GM12878 (cell line): Measurements from ENCODE around the gene ZNF644. TPM values are rescaled to one million over a fixed set of nuclear protein-coding genes. Genes with fewer than 3 reads are reported as not detected.

Source experiments
- ATAC-seq: fragments of 200-7000 bp; cut with Tn5 transposase; 3 replicates; pipeline ENCODE4 v1.9.1; 2020; ENCODE audit warnings: mild to moderate bottlenecking, moderate library complexity
- BruUV-seq: library from RNA; stranded (reverse); fragments of 400-500 nt; replicated peaks from 2 replicates; lab custom pipeline; 2021; lab: Mats Ljungman, UMichigan
- CTCF ChIA-PET: fragments of 300-600 bp; sonication (Branson Sonifier 250); formaldehyde crosslinking; extraction: SDS; loops from one replicate; lab custom pipeline; 2021; ENCODE audit warnings: inconsistent platforms; lab: Yijun Ruan, JAX
- POLR2A ChIA-PET: fragments of 350-600 bp; formaldehyde crosslinking; extraction: SDS; loops from one replicate; lab custom pipeline; 2021; ENCODE audit warnings: inconsistent platforms; lab: Charles Lee
- RAD21 ChIA-PET: fragments of 300-600 bp; sonication (Branson Sonifier 250); formaldehyde crosslinking; loops from one replicate; lab custom pipeline; 2023; ENCODE audit warnings: antibody characterized with exemption; ENCODE audit not compliant: unreplicated experiment; lab: Charles Lee
- SMC1A ChIA-PET: fragments of 300-600 bp; sonication (Branson Sonifier 250); formaldehyde crosslinking; loops from one replicate; lab custom pipeline; 2023; ENCODE audit not compliant: unreplicated experiment, uncharacterized antibody; lab: Charles Lee
- DNase-seq: peaks from one replicate; pipeline ENCODE4 v3.0.0-alpha.2; 2011; ENCODE audit warnings: low read depth, low spot score
- FAIRE-seq: peaks from 3 replicates; lab custom pipeline; 2011; peaks lifted over from hg19 to GRCh38; lab: Jason Lieb, UNC
- H2AFZ ChIP-seq: 2 replicates; pipeline ENCODE4 v1.6.0; 2011; ENCODE audit warnings: low read depth, low read length, control low read depth; ENCODE audit not compliant: control insufficient read depth
- H3K27ac ChIP-seq: 2 replicates; pipeline ENCODE4 v1.5.1; 2011; ENCODE audit warnings: control low read depth; ENCODE audit not compliant: control insufficient read depth, insufficient read depth
- H3K27me3 ChIP-seq, 2 experiments: replicated peaks in 1 of 2; 2 replicates each; pipeline versions ENCODE4 v1.6.0 to v1.6.1; 2011; ENCODE audit warnings: low read length in 1 of 2; ENCODE audit not compliant: control insufficient read depth in 2 of 2, insufficient read depth in 2 of 2
- H3K36me3 ChIP-seq, 2 experiments: 2 replicates each; pipeline ENCODE4 v1.5.1; 2011; ENCODE audit warnings: low read length in 1 of 2; ENCODE audit not compliant: control insufficient read depth in 2 of 2, insufficient read depth in 2 of 2
- H3K4me1 ChIP-seq: 2 replicates; pipeline ENCODE4 v1.6.1; 2011; ENCODE audit warnings: mild to moderate bottlenecking, low read length, moderate library complexity, mixed read lengths; ENCODE audit not compliant: control insufficient read depth, insufficient read depth
- H3K4me2 ChIP-seq: 2 replicates; pipeline ENCODE4 v1.6.0; 2011; ENCODE audit warnings: control low read depth; ENCODE audit not compliant: control insufficient read depth, insufficient read depth
- H3K4me3 ChIP-seq: fragments of 200-600 bp; sonication (generic); 2 replicates; pipeline ENCODE4 v1.5.1; 2016
- H3K79me2 ChIP-seq: 2 replicates; pipeline ENCODE4 v1.6.0; 2011; ENCODE audit warnings: low read length; ENCODE audit not compliant: control insufficient read depth, insufficient read depth
- H3K9ac ChIP-seq: 2 replicates; pipeline ENCODE4 v1.8.0; 2011; ENCODE audit warnings: low read length, control low read depth, mixed read lengths; ENCODE audit not compliant: control insufficient read depth, insufficient read depth
- H3K9me3 ChIP-seq: replicated peaks from 3 replicates; pipeline ENCODE4 v1.5.1; 2011; ENCODE audit warnings: mild to moderate bottlenecking, low read length; ENCODE audit not compliant: control insufficient read depth, insufficient read depth
- H4K20me1 ChIP-seq: 2 replicates; pipeline ENCODE4 v1.6.0; 2011; ENCODE audit not compliant: control insufficient read depth, insufficient read depth
- ATF7 ChIP-seq: fragments of 450-650 bp; IDR thresholded peaks from 2 replicates; pipeline ENCODE4 v1.6.1; 2016; ENCODE audit warnings: low read depth, mild to moderate bottlenecking
- BCL11A ChIP-seq: IDR thresholded peaks from 2 replicates; pipeline ENCODE4 v1.6.1; 2011; ENCODE audit warnings: low read depth, low read length
- BMI1 ChIP-seq: fragments of 450-650 bp; IDR thresholded peaks from 2 replicates; pipeline ENCODE4 v1.6.1; 2016; ENCODE audit warnings: mild to moderate bottlenecking, moderate library complexity, borderline replicate concordance
- IKZF1 ChIP-seq: fragments of 450-650 bp; conservative IDR thresholded peaks from 2 replicates; pipeline ENCODE4 v1.6.1; 2017; ENCODE audit warnings: antibody characterized with exemption, mild to moderate bottlenecking
- JUNB ChIP-seq: IDR thresholded peaks from 2 replicates; pipeline ENCODE4 v1.6.1; 2016; ENCODE audit warnings: antibody characterized with exemption, mild to moderate bottlenecking
- MTA2 ChIP-seq: fragments of 450-650 bp; IDR thresholded peaks from 2 replicates; pipeline ENCODE4 v1.6.1; 2016; ENCODE audit warnings: low read depth, mild to moderate bottlenecking, moderate library complexity
- RCOR1 ChIP-seq: conservative IDR thresholded peaks from 2 replicates; pipeline ENCODE4 v1.6.1; 2012; ENCODE audit warnings: low read depth, low read length, improper control_type of control experiment
- SIN3A ChIP-seq: IDR thresholded peaks from 2 replicates; pipeline ENCODE4 v1.6.1; 2012; ENCODE audit warnings: low read depth, low read length, improper control_type of control experiment
- TCF7 ChIP-seq: IDR thresholded peaks from 2 replicates; pipeline ENCODE4 v1.6.1; 2014; ENCODE audit warnings: antibody characterized with exemption, borderline replicate concordance
- WRNIP1 ChIP-seq: IDR thresholded peaks from 2 replicates; pipeline ENCODE4 v1.6.1; 2011; ENCODE audit warnings: low read depth, low read length, improper control_type of control experiment, borderline replicate concordance
- YY1 ChIP-seq: IDR thresholded peaks from 2 replicates; pipeline ENCODE4 v1.6.1; 2011; ENCODE audit warnings: low read depth, mild to moderate bottlenecking, low read length
- ZNF622 ChIP-seq: fragments of 450-650 bp; IDR thresholded peaks from 2 replicates; pipeline ENCODE4 v1.6.1; 2017; ENCODE audit warnings: mild to moderate bottlenecking, inconsistent platforms
- WGBS: methylation state at CpG from one replicate; pipeline ENCODE4 v1.1.6; 2016; ENCODE audit warnings: low lambda C conversion rate; ENCODE audit not compliant: insufficient replicate concordance, insufficient coverage; ENCODE audit errors: missing lambda C conversion rate; 5-methylcytosine and 5-hydroxymethylcytosine counted together
- in situ Hi-C: fragments of 300-500 bp; cut with MboI; formaldehyde crosslinking; loops from 9 replicates; pipeline ENCODE4 v1.14.3; 2018; ENCODE audit warnings: mixed read lengths
- intact Hi-C: fragments of 100-400 bp; cut with micrococcal nuclease; formaldehyde crosslinking; loops from one replicate; pipeline ENCODE4 v1.14.2; 2022; ENCODE audit not compliant: unreplicated experiment
- polyA plus RNA-seq, 11 experiments: library from polyadenylated mRNA; depleted of rRNA in 4 of 11; unstranded in 6 of 11; stranded (reverse) in 5 of 11; fragments of >200 nt; fragmentation: Nextera tagmentation in 4 of 11; fragmentation: Illumina TruSeq in 1 of 11; extraction: Ambion mirVana in 4 of 11; extraction: Trizol in 1 of 11; gene quantifications; 1 replicate in 1 of 11; 2 replicates in 10 of 11; pipeline versions ENCODE4 v1.2.1 to v1.2.3, GENCODE V29; 2011 to 2016; ENCODE audit warnings: inconsistent platforms in 2 of 11, missing spikeins in 2 of 11, low read depth in 1 of 11
- total RNA-seq, 4 experiments: library from RNA; depleted of rRNA in 3 of 4; stranded (reverse); fragments of >200 nt in 3 of 4; fragmentation: Illumina TruSeq in 1 of 4; extraction: Trizol in 1 of 4; gene quantifications; 2 replicates each; pipeline versions ENCODE4 v1.2.1 to v1.2.3, GENCODE V29; 2013 to 2021
- TF ChIP-seq, protein P1 (sequence below): fragments of 150-350 bp; IDR thresholded peaks from 2 replicates; pipeline ENCODE4 v1.6.1; 2016; ENCODE audit warnings: low read depth, low read length
- TF ChIP-seq, protein P2 (sequence below): fragments of 450-650 bp; IDR thresholded peaks from 2 replicates; pipeline ENCODE4 v1.6.1; 2017; ENCODE audit warnings: mild to moderate bottlenecking
- TF ChIP-seq, protein P3 (sequence below): fragments of 450-650 bp; IDR thresholded peaks from 2 replicates; pipeline ENCODE4 v1.6.1; 2017; ENCODE audit warnings: mild to moderate bottlenecking, moderate library complexity
- TF ChIP-seq, protein P4 (sequence below): fragments of 450-650 bp; IDR thresholded peaks from 2 replicates; pipeline ENCODE4 v1.6.1; 2014; ENCODE audit warnings: mild to moderate bottlenecking

The ZNF644 gene
- total and polyA plus RNA-seq, 10 of the 15 experiments (the other 5 are each of a cell fraction or from before 2014, with no cell fraction given), result 17.7 to 55.3 (median 29.5) TPM

DNA sequence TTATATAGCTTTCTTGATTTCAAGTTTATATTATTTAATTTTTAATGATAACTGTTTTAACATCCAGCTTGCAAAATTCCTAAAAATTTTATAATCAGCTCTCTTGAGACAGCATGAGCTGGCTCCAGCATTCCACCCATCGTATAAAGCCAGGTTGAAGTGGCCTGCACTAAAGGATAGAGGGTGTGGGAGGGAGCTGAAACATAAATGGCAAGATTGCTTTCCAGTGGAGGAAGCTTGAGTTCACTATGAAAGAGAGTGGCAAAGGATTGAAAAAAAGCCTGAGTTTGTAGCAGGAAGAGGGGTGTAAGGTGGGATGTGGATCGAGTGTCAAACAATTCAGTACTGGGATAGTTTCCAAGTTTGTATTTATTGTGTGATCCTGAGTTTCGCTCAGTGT, 48.5 kb upstream of the ZNF644 start:
- Histone ChIP-seq H3K9me3 (peaks cover 2% of the 10 kb centered on the region; the same call in 2 of the 3 replicates), H2AFZ (no peak overlapping the region), H3K27me3 (no peaks in the 10 kb centered on the region), H3K4me1 (no peaks in the 10 kb centered on the region), H4K20me1 (no peaks in the 10 kb centered on the region), H3K4me2 (no peak overlapping the region), H3K36me3 (no peaks in the 10 kb centered on the region)
- RAD21 ChIA-PET, result no interaction called here
- POLR2A ChIA-PET, result no interaction called here
- ATAC-seq (no peak), FAIRE-seq (no peak)
- CTCF ChIA-PET, result interaction anchor here (1.1 kb wide), 1 partner anchor 15 kb away, joined by 3 read pairs; no protein-coding TSS in a partner anchor
- SMC1A ChIA-PET, result interaction anchor here (1.4 to 1.6 kb wide), 2 partner anchors 17 to 55 kb away, joined by 3 to 6 read pairs; no protein-coding TSS in a partner anchor
- intact Hi-C loops, result no loop called here
- BruUV-seq, result no TSS peak
- TF ChIP-seq, protein P1, sequence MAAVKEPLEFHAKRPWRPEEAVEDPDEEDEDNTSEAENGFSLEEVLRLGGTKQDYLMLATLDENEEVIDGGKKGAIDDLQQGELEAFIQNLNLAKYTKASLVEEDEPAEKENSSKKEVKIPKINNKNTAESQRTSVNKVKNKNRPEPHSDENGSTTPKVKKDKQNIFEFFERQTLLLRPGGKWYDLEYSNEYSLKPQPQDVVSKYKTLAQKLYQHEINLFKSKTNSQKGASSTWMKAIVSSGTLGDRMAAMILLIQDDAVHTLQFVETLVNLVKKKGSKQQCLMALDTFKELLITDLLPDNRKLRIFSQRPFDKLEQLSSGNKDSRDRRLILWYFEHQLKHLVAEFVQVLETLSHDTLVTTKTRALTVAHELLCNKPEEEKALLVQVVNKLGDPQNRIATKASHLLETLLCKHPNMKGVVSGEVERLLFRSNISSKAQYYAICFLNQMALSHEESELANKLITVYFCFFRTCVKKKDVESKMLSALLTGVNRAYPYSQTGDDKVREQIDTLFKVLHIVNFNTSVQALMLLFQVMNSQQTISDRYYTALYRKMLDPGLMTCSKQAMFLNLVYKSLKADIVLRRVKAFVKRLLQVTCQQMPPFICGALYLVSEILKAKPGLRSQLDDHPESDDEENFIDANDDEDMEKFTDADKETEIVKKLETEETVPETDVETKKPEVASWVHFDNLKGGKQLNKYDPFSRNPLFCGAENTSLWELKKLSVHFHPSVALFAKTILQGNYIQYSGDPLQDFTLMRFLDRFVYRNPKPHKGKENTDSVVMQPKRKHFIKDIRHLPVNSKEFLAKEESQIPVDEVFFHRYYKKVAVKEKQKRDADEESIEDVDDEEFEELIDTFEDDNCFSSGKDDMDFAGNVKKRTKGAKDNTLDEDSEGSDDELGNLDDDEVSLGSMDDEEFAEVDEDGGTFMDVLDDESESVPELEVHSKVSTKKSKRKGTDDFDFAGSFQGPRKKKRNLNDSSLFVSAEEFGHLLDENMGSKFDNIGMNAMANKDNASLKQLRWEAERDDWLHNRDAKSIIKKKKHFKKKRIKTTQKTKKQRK, result no peak
- TF ChIP-seq BCL11A (no peak), MTA2 (no peak), SIN3A (no peak), RCOR1 (no peak), WRNIP1 (no peak), BMI1 (no peak), ATF7 (no peak), TCF7 (no peak), ZNF622 (no peak), JUNB (no peak), IKZF1 (no peak), YY1 (no peak)
- TF ChIP-seq, protein P2, sequence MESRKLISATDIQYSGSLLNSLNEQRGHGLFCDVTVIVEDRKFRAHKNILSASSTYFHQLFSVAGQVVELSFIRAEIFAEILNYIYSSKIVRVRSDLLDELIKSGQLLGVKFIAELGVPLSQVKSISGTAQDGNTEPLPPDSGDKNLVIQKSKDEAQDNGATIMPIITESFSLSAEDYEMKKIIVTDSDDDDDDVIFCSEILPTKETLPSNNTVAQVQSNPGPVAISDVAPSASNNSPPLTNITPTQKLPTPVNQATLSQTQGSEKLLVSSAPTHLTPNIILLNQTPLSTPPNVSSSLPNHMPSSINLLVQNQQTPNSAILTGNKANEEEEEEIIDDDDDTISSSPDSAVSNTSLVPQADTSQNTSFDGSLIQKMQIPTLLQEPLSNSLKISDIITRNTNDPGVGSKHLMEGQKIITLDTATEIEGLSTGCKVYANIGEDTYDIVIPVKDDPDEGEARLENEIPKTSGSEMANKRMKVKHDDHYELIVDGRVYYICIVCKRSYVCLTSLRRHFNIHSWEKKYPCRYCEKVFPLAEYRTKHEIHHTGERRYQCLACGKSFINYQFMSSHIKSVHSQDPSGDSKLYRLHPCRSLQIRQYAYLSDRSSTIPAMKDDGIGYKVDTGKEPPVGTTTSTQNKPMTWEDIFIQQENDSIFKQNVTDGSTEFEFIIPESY, result no peak
- TF ChIP-seq, protein P3, sequence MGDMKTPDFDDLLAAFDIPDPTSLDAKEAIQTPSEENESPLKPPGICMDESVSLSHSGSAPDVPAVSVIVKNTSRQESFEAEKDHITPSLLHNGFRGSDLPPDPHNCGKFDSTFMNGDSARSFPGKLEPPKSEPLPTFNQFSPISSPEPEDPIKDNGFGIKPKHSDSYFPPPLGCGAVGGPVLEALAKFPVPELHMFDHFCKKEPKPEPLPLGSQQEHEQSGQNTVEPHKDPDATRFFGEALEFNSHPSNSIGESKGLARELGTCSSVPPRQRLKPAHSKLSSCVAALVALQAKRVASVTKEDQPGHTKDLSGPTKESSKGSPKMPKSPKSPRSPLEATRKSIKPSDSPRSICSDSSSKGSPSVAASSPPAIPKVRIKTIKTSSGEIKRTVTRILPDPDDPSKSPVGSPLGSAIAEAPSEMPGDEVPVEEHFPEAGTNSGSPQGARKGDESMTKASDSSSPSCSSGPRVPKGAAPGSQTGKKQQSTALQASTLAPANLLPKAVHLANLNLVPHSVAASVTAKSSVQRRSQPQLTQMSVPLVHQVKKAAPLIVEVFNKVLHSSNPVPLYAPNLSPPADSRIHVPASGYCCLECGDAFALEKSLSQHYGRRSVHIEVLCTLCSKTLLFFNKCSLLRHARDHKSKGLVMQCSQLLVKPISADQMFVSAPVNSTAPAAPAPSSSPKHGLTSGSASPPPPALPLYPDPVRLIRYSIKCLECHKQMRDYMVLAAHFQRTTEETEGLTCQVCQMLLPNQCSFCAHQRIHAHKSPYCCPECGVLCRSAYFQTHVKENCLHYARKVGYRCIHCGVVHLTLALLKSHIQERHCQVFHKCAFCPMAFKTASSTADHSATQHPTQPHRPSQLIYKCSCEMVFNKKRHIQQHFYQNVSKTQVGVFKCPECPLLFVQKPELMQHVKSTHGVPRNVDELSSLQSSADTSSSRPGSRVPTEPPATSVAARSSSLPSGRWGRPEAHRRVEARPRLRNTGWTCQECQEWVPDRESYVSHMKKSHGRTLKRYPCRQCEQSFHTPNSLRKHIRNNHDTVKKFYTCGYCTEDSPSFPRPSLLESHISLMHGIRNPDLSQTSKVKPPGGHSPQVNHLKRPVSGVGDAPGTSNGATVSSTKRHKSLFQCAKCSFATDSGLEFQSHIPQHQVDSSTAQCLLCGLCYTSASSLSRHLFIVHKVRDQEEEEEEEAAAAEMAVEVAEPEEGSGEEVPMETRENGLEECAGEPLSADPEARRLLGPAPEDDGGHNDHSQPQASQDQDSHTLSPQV, result no peak
- TF ChIP-seq, protein P4, sequence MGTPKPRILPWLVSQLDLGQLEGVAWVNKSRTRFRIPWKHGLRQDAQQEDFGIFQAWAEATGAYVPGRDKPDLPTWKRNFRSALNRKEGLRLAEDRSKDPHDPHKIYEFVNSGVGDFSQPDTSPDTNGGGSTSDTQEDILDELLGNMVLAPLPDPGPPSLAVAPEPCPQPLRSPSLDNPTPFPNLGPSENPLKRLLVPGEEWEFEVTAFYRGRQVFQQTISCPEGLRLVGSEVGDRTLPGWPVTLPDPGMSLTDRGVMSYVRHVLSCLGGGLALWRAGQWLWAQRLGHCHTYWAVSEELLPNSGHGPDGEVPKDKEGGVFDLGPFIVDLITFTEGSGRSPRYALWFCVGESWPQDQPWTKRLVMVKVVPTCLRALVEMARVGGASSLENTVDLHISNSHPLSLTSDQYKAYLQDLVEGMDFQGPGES, result no peak
- TF ChIP-seq, all 136 proteins: peak for 0
- Histone ChIP-seq H3K79me2 (no peaks in the 10 kb centered on the region), H3K4me3 (no peak overlapping the region), H3K9ac (no peak overlapping the region), H3K27ac (no peak overlapping the region)
- WGBS, result 58% methylated on average over 3 of the region's 3 CpGs
- no peak for DNase-seq
- in situ Hi-C loops, result no loop called here
